CD14-positive monocyte (primary cell): Measurements from ENCODE around the gene HLCS. TPM values are rescaled to one million over a fixed set of nuclear protein-coding genes. Genes with fewer than 3 reads are reported as not detected.

ENCODE experiments used
- DNase-seq, 3 donors: peaks; one replicate each; pipeline ENCODE4 v3.0.0-alpha.2; 2011 to 2022
- H2AFZ ChIP-seq: 2 replicates; pipeline ENCODE4 v1.6.0; 2012; ENCODE audit warnings: mild to moderate bottlenecking, low read depth, low read length, inconsistent platforms; ENCODE audit not compliant: insufficient read depth, poor library complexity, severe bottlenecking
- H3K27ac ChIP-seq, 2 donors: 1 replicate in 1 of 2; 2 replicates in 1 of 2; pipeline ENCODE4 v1.5.1; 2012 to 2013; ENCODE audit warnings: low read length in 2 of 2, control low read depth in 1 of 2, inconsistent platforms in 1 of 2, low read depth in 1 of 2, mild to moderate bottlenecking in 1 of 2
- H3K27me3 ChIP-seq, 2 donors: one replicate each; pipeline versions ENCODE4 v1.6.0 to v1.6.1; 2011 to 2013; ENCODE audit warnings: low read length in 2 of 2; ENCODE audit not compliant: control insufficient read depth in 2 of 2, insufficient read depth in 2 of 2
- H3K36me3 ChIP-seq, 2 donors: replicated peaks in 1 of 2; 1 replicate in 1 of 2; 2 replicates in 1 of 2; pipeline versions ENCODE4 v1.5.1 to v1.6.1; 2012 to 2013; ENCODE audit warnings: low read length in 2 of 2, control low read depth in 1 of 2, inconsistent platforms in 1 of 2, mild to moderate bottlenecking in 1 of 2; ENCODE audit not compliant: insufficient read depth in 2 of 2, control insufficient read depth in 1 of 2
- H3K4me1 ChIP-seq, 2 donors: 1 replicate in 1 of 2; 2 replicates in 1 of 2; pipeline versions ENCODE4 v1.5.1 to v1.6.1; 2012 to 2013; ENCODE audit warnings: low read length in 2 of 2, control low read depth in 1 of 2, inconsistent platforms in 1 of 2, mild to moderate bottlenecking in 1 of 2, moderate library complexity in 1 of 2; ENCODE audit not compliant: insufficient read depth in 2 of 2, control insufficient read depth in 1 of 2
- H3K4me2 ChIP-seq: replicated peaks from 2 replicates; pipeline ENCODE3; 2012; ENCODE audit warnings: low read length, moderate library complexity, mild to moderate bottlenecking; ENCODE audit not compliant: poor library complexity, severe bottlenecking; ENCODE audit errors: extremely low read depth
- H3K4me3 ChIP-seq, 3 experiments: fragments of 200-600 bp in 1 of 3; sonication (generic) in 1 of 3; replicated peaks in 1 of 3; 1 replicate in 2 of 3; 2 replicates in 1 of 3; pipeline ENCODE4 v1.5.1; 2011 to 2013; ENCODE audit warnings: low read length in 3 of 3, mild to moderate bottlenecking in 3 of 3, control low read depth in 2 of 3, low read depth in 2 of 3, inconsistent platforms in 1 of 3, moderate library complexity in 1 of 3
- H3K79me2 ChIP-seq: 2 replicates; pipeline ENCODE4 v1.6.0; 2012; ENCODE audit warnings: mild to moderate bottlenecking, control low read depth, inconsistent platforms, low read length, moderate library complexity; ENCODE audit not compliant: insufficient read depth
- H3K9ac ChIP-seq: 2 replicates; pipeline ENCODE4 v1.6.0; 2017; ENCODE audit warnings: low read length, mild to moderate bottlenecking; ENCODE audit not compliant: insufficient read depth, poor library complexity, severe bottlenecking
- H3K9me3 ChIP-seq, 2 donors: replicated peaks in 1 of 2; 1 replicate in 1 of 2; 2 replicates in 1 of 2; pipeline versions ENCODE4 v1.5.1 to v1.6.1; 2012 to 2013; ENCODE audit warnings: low read length in 2 of 2, control low read depth in 1 of 2; ENCODE audit not compliant: control insufficient read depth in 1 of 2, insufficient read depth in 1 of 2
- H4K20me1 ChIP-seq: 2 replicates; pipeline ENCODE4 v1.6.0; 2012; ENCODE audit warnings: mild to moderate bottlenecking, low read length, control low read depth, moderate library complexity; ENCODE audit not compliant: insufficient read depth
- H3K27ac Mint-ChIP-seq, 7 donors: one replicate each; pipeline ENCODE4 v1.8.0; 2020; ENCODE audit warnings: mild to moderate bottlenecking in 7 of 7, mixed read lengths in 7 of 7, moderate library complexity in 6 of 7, inconsistent platforms in 2 of 7
- H3K27me3 Mint-ChIP-seq, 3 donors: one replicate each; pipeline ENCODE4 v1.8.0; 2021 to 2022; ENCODE audit warnings: low read depth in 3 of 3, mild to moderate bottlenecking in 3 of 3, mixed read lengths in 3 of 3, moderate library complexity in 3 of 3, inconsistent platforms in 1 of 3
- H3K36me3 Mint-ChIP-seq, 2 donors: one replicate each; pipeline ENCODE4 v1.8.0; 2020; ENCODE audit warnings: mixed read lengths in 2 of 2, inconsistent platforms in 1 of 2, mild to moderate bottlenecking in 1 of 2
- H3K4me1 Mint-ChIP-seq: one replicate; pipeline ENCODE4 v1.8.0; 2020; ENCODE audit warnings: mild to moderate bottlenecking, mixed read lengths
- H3K4me3 Mint-ChIP-seq, 2 donors: one replicate each; pipeline ENCODE4 v1.8.0; 2020; ENCODE audit warnings: mild to moderate bottlenecking in 2 of 2, mixed read lengths in 2 of 2, moderate library complexity in 1 of 2
- H3K9me3 Mint-ChIP-seq, 7 donors: one replicate each; pipeline ENCODE4 v1.8.0; 2020 to 2022; ENCODE audit warnings: mixed read lengths in 7 of 7, mild to moderate bottlenecking in 6 of 7, moderate library complexity in 6 of 7, inconsistent platforms in 2 of 7
- CTCF ChIP-seq: fragments of 200-600 bp; IDR thresholded peaks from one replicate; pipeline ENCODE4 v1.8.0; 2022; ENCODE audit warnings: antibody characterized with exemption, mild to moderate bottlenecking
- WGBS: methylation state at CpG from one replicate; pipeline ENCODE4 v1.1.5; 2013; ENCODE audit warnings: missing lambda C conversion rate; ENCODE audit not compliant: insufficient coverage; 5-methylcytosine and 5-hydroxymethylcytosine counted together
- intact Hi-C, 2 donors: fragments of 100-400 bp; cut with micrococcal nuclease; formaldehyde crosslinking; loops; one replicate each; pipeline versions ENCODE4 v1.15.0 to v1.15.1; 2023
- polyA plus RNA-seq, 3 donors: library from polyadenylated mRNA; depleted of rRNA in 1 of 3; unstranded in 2 of 3; stranded (reverse) in 1 of 3; fragments of 300-500 nt in 2 of 3; fragments of >200 nt in 1 of 3; fragmentation: Illumina TruSeq in 2 of 3; gene quantifications; 1 replicate in 2 of 3; 2 replicates in 1 of 3; pipeline ENCODE4 v1.2.3, GENCODE V29; 2012 to 2021

Gene HLCS
- polyA plus RNA-seq, 3 donors = 2.1 to 3.1 (median 2.2) TPM

DNA sequence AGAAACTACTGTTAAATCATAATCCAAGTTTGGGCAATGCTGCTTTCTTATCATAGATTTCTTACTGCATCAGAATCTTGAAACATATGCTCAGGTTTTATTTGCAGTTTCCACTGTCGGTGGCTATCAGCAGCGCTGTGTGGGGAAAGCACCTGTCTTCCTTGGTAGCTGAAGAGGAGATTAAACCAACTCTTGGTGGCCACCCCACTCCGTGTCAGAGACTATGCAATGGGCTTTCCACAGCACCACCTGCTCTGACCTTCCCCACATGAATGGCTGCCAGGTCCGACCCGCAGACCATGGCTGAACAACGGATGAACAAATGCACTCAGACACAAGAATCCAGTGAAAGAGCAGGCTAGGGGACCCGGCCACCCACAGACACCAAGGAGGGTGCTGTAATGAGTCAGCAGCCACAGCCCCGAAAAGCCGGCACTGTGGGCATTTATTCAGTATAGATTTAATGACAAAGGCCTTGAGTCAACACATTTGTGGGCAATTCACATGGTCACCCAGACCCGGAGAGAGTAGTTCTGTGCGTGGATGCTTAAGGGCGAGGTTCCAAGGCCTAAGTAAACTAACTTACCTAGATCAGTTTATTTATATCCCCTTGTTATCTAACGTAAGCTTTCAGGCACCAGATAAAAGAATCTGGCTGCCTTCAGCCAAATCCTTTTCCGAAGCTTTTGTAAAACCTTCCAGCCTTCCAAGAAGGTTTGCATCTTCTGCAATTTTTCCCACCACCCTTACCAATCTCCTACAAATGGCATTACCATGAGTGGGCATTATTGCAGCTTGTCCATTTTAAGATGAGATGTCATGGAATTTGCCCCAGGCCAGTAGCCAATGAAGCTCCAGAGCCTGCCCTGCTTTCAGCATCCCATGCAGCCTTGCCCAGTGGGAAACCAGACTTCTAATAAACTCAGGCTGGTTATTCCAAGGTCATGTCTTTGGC, 82.7 kb downstream of the HLCS start:
- Mint-ChIP-seq H3K9me3 (peaks cover 24 to 48% (median 40%) of the 10 kb centered on the region in 7 donors), H3K27ac (no peak overlapping the region), H3K4me3 (no peak overlapping the region), H3K36me3 (peaks cover 0 to 11% of the 10 kb centered on the region in 2 donors), H3K27me3 (peaks cover 0 to 3% (median 3%) of the 10 kb centered on the region in 3 donors), H3K4me1 (no peaks in the 10 kb centered on the region)
- H3K27ac ChIP-seq = no peak overlapping the region
- intact Hi-C loops = no loop called here
- H3K4me1 ChIP-seq = no peaks in the 10 kb centered on the region
- H2AFZ ChIP-seq = no peak overlapping the region
- H3K9ac ChIP-seq = no peak overlapping the region
- peaks cover 24 to 33% of the 10 kb centered on the region in 2 donors for H3K9me3 ChIP-seq
- no peak overlapping the region for H3K4me3 ChIP-seq
- no peak for TF ChIP-seq CTCF
- 100% methylated on average over 10 of the region's 14 CpGs for WGBS
- DNase-seq = no peak
- no peaks in the 10 kb centered on the region for H3K36me3 ChIP-seq
- no peaks in the 10 kb centered on the region for H4K20me1 ChIP-seq
- no peaks in the 10 kb centered on the region for H3K27me3 ChIP-seq
- H3K79me2 ChIP-seq = no peaks in the 10 kb centered on the region
- no peak overlapping the region for H3K4me2 ChIP-seq

GRCh38 chr21:36882776-36883175, 83.7 kb downstream of the HLCS start:
- Histone ChIP-seq H4K20me1 (no peaks in the 10 kb centered on the region), H3K36me3 (no peaks in the 10 kb centered on the region), H3K27me3 (no peaks in the 10 kb centered on the region), H3K79me2 (no peaks in the 10 kb centered on the region), H3K4me2 (no peak overlapping the region), H3K9ac (no peak overlapping the region), H3K4me3 (no peak overlapping the region), H3K27ac (no peak overlapping the region), H3K4me1 (no peaks in the 10 kb centered on the region), H2AFZ (no peak overlapping the region), H3K9me3 (peaks cover 32 to 33% of the 10 kb centered on the region in 2 donors)
- Mint-ChIP-seq H3K36me3 (peaks cover 0 to 11% of the 10 kb centered on the region in 2 donors), H3K27me3 (peaks cover 0 to 3% (median 0%) of the 10 kb centered on the region in 3 donors), H3K4me3 (no peak overlapping the region), H3K4me1 (no peaks in the 10 kb centered on the region), H3K9me3 (peaks cover 26 to 51% (median 42%) of the 10 kb centered on the region in 7 donors), H3K27ac (no peak overlapping the region)
- no peak for TF ChIP-seq CTCF
- intact Hi-C loops = no loop called here
- WGBS = 100% methylated on average over 1 of the region's 4 CpGs
- DNase-seq = no peak
